Measurements from ENCODE around the gene PDE8B. TPM values are rescaled to one million over a fixed set of nuclear protein-coding genes. Genes with fewer than 3 reads are reported as not detected.

The PDE8B gene
- polyA plus RNA-seq, 1 of the 3 experiments (the other 2 are of a cell fraction), result not detected

DNA sequence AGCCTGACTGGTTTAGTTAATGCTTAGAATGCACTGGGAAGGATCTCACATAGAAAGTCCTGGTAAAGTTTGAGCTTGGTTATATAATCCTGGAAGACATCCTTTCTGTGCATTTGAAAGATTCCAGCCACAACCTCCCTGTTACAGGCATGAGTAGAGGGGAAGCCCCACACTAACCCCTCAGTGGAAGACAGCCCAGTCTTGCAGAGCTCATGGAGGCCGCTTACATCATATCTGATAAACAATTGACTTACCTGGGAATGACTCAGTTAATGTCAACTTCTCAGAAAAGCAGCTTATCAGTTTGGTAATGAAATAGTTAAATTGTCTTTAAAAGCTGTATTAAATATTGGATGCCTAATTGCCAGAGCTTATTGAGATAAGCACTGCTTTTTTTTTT lies 28.1 kb upstream of the PDE8B start (continued):
- TF ChIP-seq, protein P1, sequence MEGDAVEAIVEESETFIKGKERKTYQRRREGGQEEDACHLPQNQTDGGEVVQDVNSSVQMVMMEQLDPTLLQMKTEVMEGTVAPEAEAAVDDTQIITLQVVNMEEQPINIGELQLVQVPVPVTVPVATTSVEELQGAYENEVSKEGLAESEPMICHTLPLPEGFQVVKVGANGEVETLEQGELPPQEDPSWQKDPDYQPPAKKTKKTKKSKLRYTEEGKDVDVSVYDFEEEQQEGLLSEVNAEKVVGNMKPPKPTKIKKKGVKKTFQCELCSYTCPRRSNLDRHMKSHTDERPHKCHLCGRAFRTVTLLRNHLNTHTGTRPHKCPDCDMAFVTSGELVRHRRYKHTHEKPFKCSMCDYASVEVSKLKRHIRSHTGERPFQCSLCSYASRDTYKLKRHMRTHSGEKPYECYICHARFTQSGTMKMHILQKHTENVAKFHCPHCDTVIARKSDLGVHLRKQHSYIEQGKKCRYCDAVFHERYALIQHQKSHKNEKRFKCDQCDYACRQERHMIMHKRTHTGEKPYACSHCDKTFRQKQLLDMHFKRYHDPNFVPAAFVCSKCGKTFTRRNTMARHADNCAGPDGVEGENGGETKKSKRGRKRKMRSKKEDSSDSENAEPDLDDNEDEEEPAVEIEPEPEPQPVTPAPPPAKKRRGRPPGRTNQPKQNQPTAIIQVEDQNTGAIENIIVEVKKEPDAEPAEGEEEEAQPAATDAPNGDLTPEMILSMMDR (IDR thresholded peaks at IDR 0.05), result no peak

DNA sequence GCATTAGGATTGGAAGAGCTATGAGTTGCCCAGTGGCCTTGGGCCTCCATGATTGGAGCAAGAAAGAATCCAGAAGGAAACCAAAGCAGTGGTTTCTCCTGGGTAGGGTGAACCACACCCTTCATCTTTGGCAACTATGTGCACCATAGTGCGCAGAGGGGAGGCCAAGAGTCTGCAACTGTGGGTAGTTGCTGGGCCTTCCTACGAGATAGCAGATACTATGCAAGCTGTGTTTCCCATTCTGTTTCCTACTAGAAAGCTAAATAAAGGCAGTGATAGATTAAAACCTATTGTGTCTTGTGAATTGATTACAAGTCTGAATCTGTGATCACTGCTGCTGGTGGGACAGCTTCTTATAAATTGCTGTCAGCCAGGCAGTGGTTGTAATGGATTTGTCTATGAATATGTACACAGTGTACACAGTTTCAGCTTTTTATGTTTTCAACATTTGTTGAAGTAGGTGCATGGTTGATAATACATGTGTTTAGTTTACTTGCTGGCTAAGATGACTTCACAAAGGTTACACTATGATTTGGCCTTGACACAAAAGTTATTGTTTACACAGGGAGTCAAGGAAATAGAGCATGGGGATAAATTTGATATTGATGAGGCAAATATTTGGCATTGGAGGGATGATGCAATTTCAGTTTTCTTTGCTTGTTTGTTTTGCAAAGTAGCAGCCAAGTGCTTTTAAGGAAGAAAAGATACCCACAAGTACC lies 23.7 kb upstream of the PDE8B start:
- 44% methylated on average over 2 of the region's 2 CpGs for WGBS (ENCODE audit: low lambda C conversion rate)
- TF ChIP-seq TCF12 (IDR thresholded peaks at IDR 0.05), result no peak
- no peak for TF ChIP-seq FOXM1 (IDR thresholded peaks at IDR 0.05; ENCODE audit: low read depth)
- TF ChIP-seq, protein P2, sequence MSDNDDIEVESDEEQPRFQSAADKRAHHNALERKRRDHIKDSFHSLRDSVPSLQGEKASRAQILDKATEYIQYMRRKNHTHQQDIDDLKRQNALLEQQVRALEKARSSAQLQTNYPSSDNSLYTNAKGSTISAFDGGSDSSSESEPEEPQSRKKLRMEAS (IDR thresholded peaks at IDR 0.05; ENCODE audit: low read depth), result no peak
- TF ChIP-seq, protein P3, sequence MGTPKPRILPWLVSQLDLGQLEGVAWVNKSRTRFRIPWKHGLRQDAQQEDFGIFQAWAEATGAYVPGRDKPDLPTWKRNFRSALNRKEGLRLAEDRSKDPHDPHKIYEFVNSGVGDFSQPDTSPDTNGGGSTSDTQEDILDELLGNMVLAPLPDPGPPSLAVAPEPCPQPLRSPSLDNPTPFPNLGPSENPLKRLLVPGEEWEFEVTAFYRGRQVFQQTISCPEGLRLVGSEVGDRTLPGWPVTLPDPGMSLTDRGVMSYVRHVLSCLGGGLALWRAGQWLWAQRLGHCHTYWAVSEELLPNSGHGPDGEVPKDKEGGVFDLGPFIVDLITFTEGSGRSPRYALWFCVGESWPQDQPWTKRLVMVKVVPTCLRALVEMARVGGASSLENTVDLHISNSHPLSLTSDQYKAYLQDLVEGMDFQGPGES (IDR thresholded peaks at IDR 0.05; ENCODE audit: low read depth, low read length), result no peak
- TF ChIP-seq, protein P4, sequence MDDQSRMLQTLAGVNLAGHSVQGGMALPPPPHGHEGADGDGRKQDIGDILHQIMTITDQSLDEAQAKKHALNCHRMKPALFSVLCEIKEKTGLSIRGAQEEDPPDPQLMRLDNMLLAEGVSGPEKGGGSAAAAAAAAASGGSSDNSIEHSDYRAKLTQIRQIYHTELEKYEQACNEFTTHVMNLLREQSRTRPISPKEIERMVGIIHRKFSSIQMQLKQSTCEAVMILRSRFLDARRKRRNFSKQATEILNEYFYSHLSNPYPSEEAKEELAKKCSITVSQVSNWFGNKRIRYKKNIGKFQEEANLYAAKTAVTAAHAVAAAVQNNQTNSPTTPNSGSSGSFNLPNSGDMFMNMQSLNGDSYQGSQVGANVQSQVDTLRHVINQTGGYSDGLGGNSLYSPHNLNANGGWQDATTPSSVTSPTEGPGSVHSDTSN (IDR thresholded peaks at IDR 0.05), result no peak
- TF ChIP-seq MXI1 (IDR thresholded peaks at IDR 0.05; ENCODE audit: low read depth, low read length), result no peak
- Histone ChIP-seq H3K9ac (no peak overlapping the region), H3K27ac (ENCODE audit: low read depth in 2 of 2, low read length in 1 of 2) (no peak overlapping the region), H4K20me1 (ENCODE audit: insufficient read depth) (no peaks in the 10 kb centered on the region), H3K4me3 (ENCODE audit: low read depth in 2 of 2, low read length in 1 of 2) (no peak overlapping the region), H3K9me3 (no peaks in the 10 kb centered on the region), H2AFZ (ENCODE audit: low read depth) (no peak overlapping the region), H3K4me1 (ENCODE audit: control insufficient read depth in 1 of 2, insufficient read depth in 2 of 2, low read depth in 1 of 2, low read length in 1 of 2) (no peaks in the 10 kb centered on the region), H3F3A (replicated peaks; ENCODE audit: insufficient read depth) (no peaks in the 10 kb centered on the region), H3K79me2 (ENCODE audit: insufficient read depth) (no peaks in the 10 kb centered on the region), H3K36me3 (replicated peaks in 1 of 2; ENCODE audit: control insufficient read depth in 1 of 2, insufficient read depth in 2 of 2, low read length in 1 of 2) (no peaks in the 10 kb centered on the region), H3K9me2 (no peaks in the 10 kb centered on the region), H3K27me3 (ENCODE audit: insufficient read depth) (peaks cover 7% of the 10 kb centered on the region; the same call in 1 of the 2 replicates), H3K4me2 (no peak overlapping the region)
- ChIA-PET CTCF (interaction anchor here (0.8 to 1.1 kb wide), 2 partner anchors 24 to 250 kb away, joined by 3 to 5 read pairs; partner anchors contain the start of gene PDE8B), POLR2A (interaction anchor here (0.6 kb wide), 1 partner anchor 19 kb away, joined by 3 read pairs; no protein-coding TSS in a partner anchor)
- DNase-seq, result no peak

DNA sequence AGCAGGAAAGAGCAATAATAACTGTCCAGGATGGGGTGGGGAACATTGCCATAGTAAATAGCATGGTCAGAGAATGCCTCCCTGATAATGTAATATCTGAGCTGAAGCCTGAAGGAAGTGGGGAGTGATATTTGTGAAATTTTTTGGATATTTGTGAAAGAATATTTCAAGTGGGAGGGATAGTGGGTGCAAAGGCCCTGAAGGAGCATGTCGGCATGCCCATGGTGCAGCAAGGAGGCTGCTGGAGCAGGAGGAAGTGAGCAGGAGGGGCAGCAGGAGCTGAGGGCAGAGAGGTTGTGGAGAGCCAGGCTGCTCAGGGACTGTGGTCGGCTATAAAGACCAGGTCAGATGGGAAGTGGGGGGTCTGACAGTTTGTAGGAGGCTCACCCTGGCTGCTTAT lies 21.1 kb upstream of the PDE8B start:
- no peak overlapping the region for H3K27ac ChIP-seq (ENCODE audit: low read depth in 2 of 2, low read length in 1 of 2)
- no peaks in the 10 kb centered on the region for H3K27me3 ChIP-seq (ENCODE audit: insufficient read depth)
- 61% methylated on average over 2 of the region's 2 CpGs for WGBS (ENCODE audit: low lambda C conversion rate)
- H3K4me1 ChIP-seq (ENCODE audit: control insufficient read depth in 1 of 2, insufficient read depth in 2 of 2, low read depth in 1 of 2, low read length in 1 of 2), result no peaks in the 10 kb centered on the region
- no peaks in the 10 kb centered on the region for H3K9me2 ChIP-seq
- TF ChIP-seq EP300 (IDR thresholded peaks at IDR 0.05; ENCODE audit: borderline replicate concordance in 1 of 2, low read depth in 1 of 2, low read length in 1 of 2), result no peak
- no peak for TF ChIP-seq GABPA (IDR thresholded peaks at IDR 0.05; ENCODE audit: low read depth)
- TF ChIP-seq, protein P5, sequence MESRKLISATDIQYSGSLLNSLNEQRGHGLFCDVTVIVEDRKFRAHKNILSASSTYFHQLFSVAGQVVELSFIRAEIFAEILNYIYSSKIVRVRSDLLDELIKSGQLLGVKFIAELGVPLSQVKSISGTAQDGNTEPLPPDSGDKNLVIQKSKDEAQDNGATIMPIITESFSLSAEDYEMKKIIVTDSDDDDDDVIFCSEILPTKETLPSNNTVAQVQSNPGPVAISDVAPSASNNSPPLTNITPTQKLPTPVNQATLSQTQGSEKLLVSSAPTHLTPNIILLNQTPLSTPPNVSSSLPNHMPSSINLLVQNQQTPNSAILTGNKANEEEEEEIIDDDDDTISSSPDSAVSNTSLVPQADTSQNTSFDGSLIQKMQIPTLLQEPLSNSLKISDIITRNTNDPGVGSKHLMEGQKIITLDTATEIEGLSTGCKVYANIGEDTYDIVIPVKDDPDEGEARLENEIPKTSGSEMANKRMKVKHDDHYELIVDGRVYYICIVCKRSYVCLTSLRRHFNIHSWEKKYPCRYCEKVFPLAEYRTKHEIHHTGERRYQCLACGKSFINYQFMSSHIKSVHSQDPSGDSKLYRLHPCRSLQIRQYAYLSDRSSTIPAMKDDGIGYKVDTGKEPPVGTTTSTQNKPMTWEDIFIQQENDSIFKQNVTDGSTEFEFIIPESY (IDR thresholded peaks at IDR 0.05; ENCODE audit: borderline replicate concordance, low read depth), result no peak
- TF ChIP-seq SMC3 (IDR thresholded peaks at IDR 0.05; ENCODE audit: low read depth, low read length), result no peak
- TF ChIP-seq RFX5 (IDR thresholded peaks at IDR 0.05; ENCODE audit: low read length), result no peak
- CTCF ChIA-PET, result interaction anchor here (1.6 kb wide), 1 partner anchor 10 kb away, joined by 4 read pairs; no protein-coding TSS in a partner anchor
- no peaks in the 10 kb centered on the region for H3F3A ChIP-seq (replicated peaks; ENCODE audit: insufficient read depth)
- POLR2A ChIA-PET, result no interaction called here
- H3K9me3 ChIP-seq, result no peaks in the 10 kb centered on the region
- no peaks in the 10 kb centered on the region for H4K20me1 ChIP-seq (ENCODE audit: insufficient read depth)
- no peaks in the 10 kb centered on the region for H3K79me2 ChIP-seq (ENCODE audit: insufficient read depth)
- no peak overlapping the region for H3K4me3 ChIP-seq (ENCODE audit: low read depth in 2 of 2, low read length in 1 of 2)
- DNase-seq, result no peak
- no peak overlapping the region for H3K4me2 ChIP-seq
- H3K36me3 ChIP-seq (replicated peaks in 1 of 2; ENCODE audit: control insufficient read depth in 1 of 2, insufficient read depth in 2 of 2, low read length in 1 of 2), result no peaks in the 10 kb centered on the region
- H2AFZ ChIP-seq (ENCODE audit: low read depth), result no peak overlapping the region
- H3K9ac ChIP-seq, result no peak overlapping the region

Data from SK-N-SH (cell line).